Gastrocnemius medialis (tissue), 4 donors: Measurements from ENCODE around the gene CITED4. TPM values are rescaled to one million over a fixed set of nuclear protein-coding genes. Genes with fewer than 3 reads are reported as not detected.

ENCODE experiments used
- ATAC-seq, 2 donors: fragments of 150-250 bp; one replicate each; pipeline ENCODE4 v1.9.1; 2016
- DNase-seq, 2 donors: peaks; one replicate each; pipeline ENCODE4 v3.0.0-alpha.2; 2019
- H3K27ac ChIP-seq, 4 donors: fragments of 200-600 bp; sonication (generic); 1 replicate in 1 of 4; 2 replicates in 3 of 4; pipeline ENCODE4 v1.5.1; 2016 to 2018; ENCODE audit warnings: mild to moderate bottlenecking in 2 of 4, moderate library complexity in 1 of 4
- H3K27me3 ChIP-seq, 3 donors: fragments of 200-600 bp; sonication (generic) in 2 of 3; 1 replicate in 1 of 3; 2 replicates in 2 of 3; pipeline versions ENCODE4 v1.5.1 to v1.6.0; 2016 to 2019; ENCODE audit warnings: mild to moderate bottlenecking in 1 of 3, moderate library complexity in 1 of 3
- H3K36me3 ChIP-seq, 2 donors: fragments of 200-600 bp; sonication (generic) in 1 of 2; one replicate each; pipeline ENCODE4 v1.5.1; 2017 to 2018
- H3K4me1 ChIP-seq, 2 donors: fragments of 200-600 bp; sonication (generic) in 1 of 2; one replicate each; pipeline ENCODE4 v1.5.1; 2016 to 2017; ENCODE audit warnings: mild to moderate bottlenecking in 2 of 2
- H3K4me3 ChIP-seq, 4 donors: fragments of 200-600 bp; sonication (generic) in 3 of 4; 1 replicate in 1 of 4; 2 replicates in 3 of 4; pipeline ENCODE4 v1.5.1; 2016 to 2019; ENCODE audit warnings: mild to moderate bottlenecking in 2 of 4
- H3K9me3 ChIP-seq, 3 donors: fragments of 200-600 bp; sonication (generic) in 2 of 3; 1 replicate in 1 of 3; 2 replicates in 2 of 3; pipeline ENCODE4 v1.5.1; 2016 to 2019
- CTCF ChIP-seq, 5 experiments: fragments of 450-650 bp in 3 of 5; fragments of 200-600 bp in 2 of 5; sonication (generic) in 2 of 5; IDR thresholded peaks in 4 of 5; conservative IDR thresholded peaks in 1 of 5; 1 replicate in 4 of 5; 2 replicates in 1 of 5; pipeline ENCODE4 v1.5.1; 2016 to 2019; ENCODE audit warnings: antibody characterized with exemption in 5 of 5, mild to moderate bottlenecking in 3 of 5, moderate library complexity in 3 of 5
- POLR2A ChIP-seq, 2 donors: fragments of 450-650 bp; IDR thresholded peaks; one replicate each; pipeline ENCODE4 v1.6.1; 2017; ENCODE audit warnings: antibody characterized with exemption in 2 of 2, mild to moderate bottlenecking in 2 of 2, moderate library complexity in 2 of 2
- in situ Hi-C, 4 donors: fragments of 200-750 bp; cut with MboI; loops; one replicate each; pipeline versions ENCODE4 v1.15.0 to v1.8.0; 2017; ENCODE audit warnings: low sequenced_read_pairs in 4 of 4
- intact Hi-C: fragments of 100-400 bp; cut with DNase I; formaldehyde crosslinking; loops from one replicate; pipeline ENCODE4 v1.15.1; 2023; ENCODE audit warnings: low total_unique reads
- total RNA-seq, 4 donors: library from RNA; depleted of rRNA; stranded (reverse); fragments of >200 nt; gene quantifications; one replicate each; pipeline versions ENCODE4 v1.1.0 to v1.2.3, GENCODE V29; 2016

Gene CITED4
- total RNA-seq, 4 donors from 2014 or later, result 15.9 to 30.8 (median 23.1) TPM

- in situ Hi-C loops, result loop anchor here in 3 of 4 donors (5.0 to 10.0 kb wide), 4 partner anchors 71 to 234 kb away; no protein-coding TSS in a partner anchor
- intact Hi-C loops, result no loop called here
- DNase-seq (no peak), ATAC-seq (no peak)
- Histone ChIP-seq H3K36me3 (no peaks in the 10 kb centered on the region), H3K9me3 (no peaks in the 10 kb centered on the region), H3K4me3 (no peak overlapping the region), H3K4me1 (no peaks in the 10 kb centered on the region), H3K27ac (no peak overlapping the region), H3K27me3 (no peaks in the 10 kb centered on the region)
- TF ChIP-seq POLR2A (IDR thresholded peaks at IDR 0.05) (no peak), CTCF (IDR thresholded peaks at IDR 0.05 in 4 of 5, conservative IDR thresholded peaks at IDR 0.05 in 1 of 5) (no peak)
Observed at GRCh38 chr1:40845895-40846294, 16.3 kb downstream of the CITED4 start.

- no peaks in the 10 kb centered on the region for H3K9me3 ChIP-seq
- DNase-seq (no peak), ATAC-seq (no peak)
- intact Hi-C loops (no loop called here), in situ Hi-C loops (loop anchor here in 3 of 4 donors (5.0 to 10.0 kb wide), 5 partner anchors 70 to 233 kb away; no protein-coding TSS in a partner anchor)
- H3K4me1 ChIP-seq, result no peaks in the 10 kb centered on the region
- no peaks in the 10 kb centered on the region for H3K27me3 ChIP-seq
- TF ChIP-seq POLR2A (IDR thresholded peaks at IDR 0.05) (no peak), CTCF (IDR thresholded peaks at IDR 0.05 in 4 of 5, conservative IDR thresholded peaks at IDR 0.05 in 1 of 5) (no peak)
- H3K36me3 ChIP-seq, result no peaks in the 10 kb centered on the region
- H3K4me3 ChIP-seq, result no peak overlapping the region
- H3K27ac ChIP-seq, result no peak overlapping the region
Observed at GRCh38 chr1:40844887-40845878, 17.0 kb downstream of the CITED4 start.

GRCh38 chr1:40844079-40844478 is 18.1 kb downstream of the CITED4 start:
- H3K27ac ChIP-seq, result no peak overlapping the region

GRCh38 chr1:40842691-40843090 is 19.5 kb downstream of the CITED4 start:
- Histone ChIP-seq H3K9me3 (no peaks in the 10 kb centered on the region), H3K4me3 (no peak overlapping the region), H3K27ac (no peak overlapping the region), H3K27me3 (no peaks in the 10 kb centered on the region), H3K36me3 (no peaks in the 10 kb centered on the region), H3K4me1 (no peaks in the 10 kb centered on the region)
- intact Hi-C loops (loop anchor here (1.0 kb wide), 1 partner anchor 38 kb away; no protein-coding TSS in a partner anchor), in situ Hi-C loops (loop anchor here in 3 of 4 donors (5.0 to 10.0 kb wide), 4 partner anchors 68 to 228 kb away; no protein-coding TSS in a partner anchor)
- DNase-seq (no peak), ATAC-seq (no peak)
- no peak for TF ChIP-seq POLR2A (IDR thresholded peaks at IDR 0.05)
- no peak for TF ChIP-seq CTCF (IDR thresholded peaks at IDR 0.05 in 4 of 5, conservative IDR thresholded peaks at IDR 0.05 in 1 of 5)

More at GRCh38 chr1:40844079-40844478, 18.1 kb downstream of the CITED4 start:
- no peaks in the 10 kb centered on the region for H3K27me3 ChIP-seq
- ATAC-seq (no peak), DNase-seq (no peak)
- no peak overlapping the region for H3K4me3 ChIP-seq
- TF ChIP-seq CTCF (IDR thresholded peaks at IDR 0.05 in 4 of 5, conservative IDR thresholded peaks at IDR 0.05 in 1 of 5), result no peak
- TF ChIP-seq POLR2A (IDR thresholded peaks at IDR 0.05), result no peak
- in situ Hi-C loops (loop anchor here in 3 of 4 donors (5.0 to 10.0 kb wide), 4 partner anchors 69 to 229 kb away; no protein-coding TSS in a partner anchor), intact Hi-C loops (no loop called here)
- H3K9me3 ChIP-seq, result no peaks in the 10 kb centered on the region
- no peaks in the 10 kb centered on the region for H3K4me1 ChIP-seq
- H3K36me3 ChIP-seq, result no peaks in the 10 kb centered on the region
